OCI-LY3 (cell line): ENCODE results near the gene TCAF2.
"Not testable (repeated sequence)": the region's sequence is repeated elsewhere in the genome, so short reads cannot be mapped to it uniquely, and the experiment has no call there.

Experiments used
- EZH2phosphoT487 ChIP-seq: fragments of 200-600 bp; shearing (Covaris generic); IDR thresholded peaks from 2 replicates; pipeline ENCODE4 v1.6.1; 2018; ENCODE audit warnings: antibody characterized with exemption, mixed run types, low read depth
- TF ChIP-seq, protein P1 (sequence below): fragments of 200-600, 300-600 bp; sonication (generic); IDR thresholded peaks from 2 replicates; pipeline ENCODE4 v1.5.1; 2014; ENCODE audit warnings: antibody characterized with exemption, low read length, low read depth

DNA sequence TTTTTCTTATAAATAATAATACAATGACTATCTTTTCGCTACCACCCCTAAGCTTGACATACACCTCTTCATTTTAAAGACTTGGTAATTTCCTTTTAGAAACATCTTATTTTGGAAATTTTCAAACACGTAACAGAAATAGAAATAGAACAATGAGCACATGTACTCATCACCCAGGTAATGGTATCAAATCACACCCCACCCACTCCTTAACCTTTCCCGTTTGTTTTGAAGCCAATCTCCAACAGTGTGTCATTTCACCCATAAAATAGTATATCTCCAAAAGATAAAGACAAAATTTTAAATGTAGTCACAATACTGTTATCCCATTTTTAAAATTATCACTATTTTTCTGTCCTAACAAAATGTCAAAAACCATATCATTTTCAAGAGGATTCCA, 32.6 kb upstream of the TCAF2 start:
- TF ChIP-seq, protein P1, sequence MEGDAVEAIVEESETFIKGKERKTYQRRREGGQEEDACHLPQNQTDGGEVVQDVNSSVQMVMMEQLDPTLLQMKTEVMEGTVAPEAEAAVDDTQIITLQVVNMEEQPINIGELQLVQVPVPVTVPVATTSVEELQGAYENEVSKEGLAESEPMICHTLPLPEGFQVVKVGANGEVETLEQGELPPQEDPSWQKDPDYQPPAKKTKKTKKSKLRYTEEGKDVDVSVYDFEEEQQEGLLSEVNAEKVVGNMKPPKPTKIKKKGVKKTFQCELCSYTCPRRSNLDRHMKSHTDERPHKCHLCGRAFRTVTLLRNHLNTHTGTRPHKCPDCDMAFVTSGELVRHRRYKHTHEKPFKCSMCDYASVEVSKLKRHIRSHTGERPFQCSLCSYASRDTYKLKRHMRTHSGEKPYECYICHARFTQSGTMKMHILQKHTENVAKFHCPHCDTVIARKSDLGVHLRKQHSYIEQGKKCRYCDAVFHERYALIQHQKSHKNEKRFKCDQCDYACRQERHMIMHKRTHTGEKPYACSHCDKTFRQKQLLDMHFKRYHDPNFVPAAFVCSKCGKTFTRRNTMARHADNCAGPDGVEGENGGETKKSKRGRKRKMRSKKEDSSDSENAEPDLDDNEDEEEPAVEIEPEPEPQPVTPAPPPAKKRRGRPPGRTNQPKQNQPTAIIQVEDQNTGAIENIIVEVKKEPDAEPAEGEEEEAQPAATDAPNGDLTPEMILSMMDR = not testable (repeated sequence)
- TF ChIP-seq EZH2phosphoT487 = not testable (repeated sequence)
